MM.1S (cell line): ENCODE measurements around the gene ZNF664.

ENCODE experiments used
- DNase-seq: peaks from one replicate; pipeline ENCODE4 v3.0.0-alpha.2; 2015
- H2AFZ ChIP-seq: fragments of 300-600 bp; sonication (generic); 2 replicates; pipeline ENCODE4 v1.6.0; 2016; ENCODE audit warnings: antibody characterized with exemption, low read length
- H3F3A ChIP-seq: fragments of 300-600 bp; sonication (generic); 2 replicates; pipeline ENCODE4 v1.6.1; 2016; ENCODE audit warnings: mild to moderate bottlenecking, antibody characterized with exemption, low read length, moderate library complexity, mixed read lengths; ENCODE audit not compliant: insufficient read depth
- H3K27ac ChIP-seq: fragments of 300-600 bp; sonication (generic); 2 replicates; pipeline ENCODE4 v1.5.1; 2016; ENCODE audit warnings: mild to moderate bottlenecking, low read length
- H3K27me3 ChIP-seq: fragments of 300-600 bp; sonication (generic); replicated peaks from 2 replicates; pipeline ENCODE4 v1.6.0; 2016; ENCODE audit warnings: low read length; ENCODE audit not compliant: insufficient read depth
- H3K36me3 ChIP-seq: fragments of 300-600 bp; sonication (generic); replicated peaks from 2 replicates; pipeline ENCODE4 v1.6.1; 2016; ENCODE audit warnings: mild to moderate bottlenecking, low read length, mixed read lengths; ENCODE audit not compliant: insufficient read depth
- H3K4me1 ChIP-seq: fragments of 300-600 bp; sonication (generic); 2 replicates; pipeline ENCODE4 v1.6.1; 2016; ENCODE audit warnings: low read length, mixed read lengths
- H3K4me2 ChIP-seq: fragments of 300-600 bp; sonication (generic); 2 replicates; pipeline ENCODE4 v1.6.0; 2016; ENCODE audit warnings: low read depth, low read length
- H3K4me3 ChIP-seq: fragments of 300-600 bp; sonication (generic); 2 replicates; pipeline ENCODE4 v1.5.1; 2016; ENCODE audit warnings: low read length, mixed read lengths
- H3K79me2 ChIP-seq: fragments of 300-600 bp; sonication (generic); 2 replicates; pipeline ENCODE4 v1.6.1; 2016; ENCODE audit warnings: mixed run types, low read length, mixed read lengths
- H3K9ac ChIP-seq: fragments of 300-600 bp; sonication (generic); 2 replicates; pipeline ENCODE4 v1.6.1; 2016; ENCODE audit warnings: low read length, mixed read lengths
- H3K9me2 ChIP-seq: fragments of 300-600 bp; sonication (generic); replicated peaks from 2 replicates; pipeline ENCODE4 v1.6.1; 2016; ENCODE audit warnings: mild to moderate bottlenecking, low read length, mixed read lengths; ENCODE audit not compliant: insufficient read depth
- H3K9me3 ChIP-seq: fragments of 300-600 bp; sonication (generic); replicated peaks from 2 replicates; pipeline ENCODE4 v1.6.1; 2016; ENCODE audit warnings: mild to moderate bottlenecking, low read length, mixed read lengths; ENCODE audit not compliant: insufficient read depth
- H4K20me1 ChIP-seq: fragments of 300-600 bp; sonication (generic); 2 replicates; pipeline ENCODE4 v1.6.1; 2016; ENCODE audit warnings: mild to moderate bottlenecking, low read length, moderate library complexity, mixed read lengths; ENCODE audit not compliant: insufficient read depth
- EZH2 ChIP-seq: fragments of 300-600 bp; sonication (generic); optimal IDR thresholded peaks from 2 replicates; pipeline ENCODE3; 2017; ENCODE audit warnings: low read depth, mild to moderate bottlenecking, antibody characterized with exemption, low read length, mixed read lengths
- EZH2phosphoT487 ChIP-seq: fragments of 300-600 bp; sonication (generic); IDR thresholded peaks from 2 replicates; pipeline ENCODE4 v1.6.1; 2018; ENCODE audit warnings: antibody characterized with exemption, low read length
- TF ChIP-seq, protein P1 (sequence below): fragments of 300-600 bp; sonication (generic); IDR thresholded peaks from 2 replicates; pipeline ENCODE4 v1.5.1; 2016; ENCODE audit warnings: antibody characterized with exemption, low read length, mixed read lengths

ZNF664 gene

DNA sequence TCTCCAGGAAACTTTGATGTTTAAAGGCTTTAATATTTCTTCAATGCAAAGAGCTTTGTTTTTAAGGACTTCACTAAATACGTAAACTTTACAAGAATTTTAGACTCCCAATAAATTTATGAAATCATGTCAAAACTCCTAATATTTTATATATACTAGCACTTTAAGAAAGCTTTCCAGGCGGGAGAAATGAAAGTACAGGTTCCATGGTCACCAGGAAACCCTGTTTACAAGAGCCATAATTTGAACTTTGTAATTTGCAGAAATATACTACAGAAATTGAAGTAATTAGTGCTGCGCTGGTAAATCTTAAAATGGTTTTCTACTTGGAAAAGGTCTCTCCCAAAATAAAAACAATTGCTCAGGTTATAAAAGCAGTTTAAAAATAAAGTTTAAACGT, 9.2 kb upstream of the ZNF664 start:
- Histone ChIP-seq H3K9me3 (no peaks in the 10 kb centered on the region), H3K4me2 (no peak overlapping the region), H3K79me2 (no peaks in the 10 kb centered on the region), H4K20me1 (no peaks in the 10 kb centered on the region), H3K36me3 (no peaks in the 10 kb centered on the region), H3K4me1 (no peaks in the 10 kb centered on the region), H3K27ac (no peak overlapping the region), H3K27me3 (no peaks in the 10 kb centered on the region), H3K4me3 (no peak overlapping the region), H3K9me2 (no peaks in the 10 kb centered on the region), H2AFZ (no peak overlapping the region), H3F3A (no peaks in the 10 kb centered on the region), H3K9ac (no peak overlapping the region)
- no peak for DNase-seq
- TF ChIP-seq EZH2phosphoT487 (no peak), EZH2 (no peak)
- TF ChIP-seq, protein P1, sequence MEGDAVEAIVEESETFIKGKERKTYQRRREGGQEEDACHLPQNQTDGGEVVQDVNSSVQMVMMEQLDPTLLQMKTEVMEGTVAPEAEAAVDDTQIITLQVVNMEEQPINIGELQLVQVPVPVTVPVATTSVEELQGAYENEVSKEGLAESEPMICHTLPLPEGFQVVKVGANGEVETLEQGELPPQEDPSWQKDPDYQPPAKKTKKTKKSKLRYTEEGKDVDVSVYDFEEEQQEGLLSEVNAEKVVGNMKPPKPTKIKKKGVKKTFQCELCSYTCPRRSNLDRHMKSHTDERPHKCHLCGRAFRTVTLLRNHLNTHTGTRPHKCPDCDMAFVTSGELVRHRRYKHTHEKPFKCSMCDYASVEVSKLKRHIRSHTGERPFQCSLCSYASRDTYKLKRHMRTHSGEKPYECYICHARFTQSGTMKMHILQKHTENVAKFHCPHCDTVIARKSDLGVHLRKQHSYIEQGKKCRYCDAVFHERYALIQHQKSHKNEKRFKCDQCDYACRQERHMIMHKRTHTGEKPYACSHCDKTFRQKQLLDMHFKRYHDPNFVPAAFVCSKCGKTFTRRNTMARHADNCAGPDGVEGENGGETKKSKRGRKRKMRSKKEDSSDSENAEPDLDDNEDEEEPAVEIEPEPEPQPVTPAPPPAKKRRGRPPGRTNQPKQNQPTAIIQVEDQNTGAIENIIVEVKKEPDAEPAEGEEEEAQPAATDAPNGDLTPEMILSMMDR = no peak

DNA sequence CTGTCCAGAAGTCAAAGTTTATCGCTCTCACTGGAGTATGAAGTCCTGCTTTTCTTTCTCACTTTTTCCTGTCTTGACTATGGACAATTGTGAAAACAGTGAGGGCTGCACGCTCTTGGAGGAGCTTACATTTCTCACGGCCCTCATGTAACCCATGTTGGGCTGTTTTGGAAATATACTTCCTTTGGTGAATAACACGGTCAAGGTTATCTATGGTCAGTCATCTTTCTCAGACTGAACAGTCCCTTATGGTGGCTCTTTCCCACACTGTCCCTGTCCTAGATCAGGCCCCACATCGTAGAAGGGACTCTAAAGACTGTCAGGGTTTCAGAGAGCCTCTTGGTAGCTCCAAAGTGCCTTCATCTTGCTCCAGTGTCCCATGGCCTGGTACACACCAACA, 7.6 kb upstream of the ZNF664 start:
- H2AFZ ChIP-seq = no peak overlapping the region
- TF ChIP-seq, protein P1 = no peak
- TF ChIP-seq EZH2phosphoT487 = no peak
- H3F3A ChIP-seq = no peaks in the 10 kb centered on the region
- no peak overlapping the region for H3K9ac ChIP-seq
- no peak overlapping the region for H3K4me3 ChIP-seq
- no peaks in the 10 kb centered on the region for H3K9me3 ChIP-seq
- no peaks in the 10 kb centered on the region for H3K9me2 ChIP-seq
- no peaks in the 10 kb centered on the region for H3K36me3 ChIP-seq
- H3K27ac ChIP-seq = no peak overlapping the region
- H3K79me2 ChIP-seq = peaks cover 2% of the 10 kb centered on the region; the same call in 1 of the 2 replicates
- no peak overlapping the region for H3K4me2 ChIP-seq
- no peak for DNase-seq
- H3K27me3 ChIP-seq = no peaks in the 10 kb centered on the region
- no peaks in the 10 kb centered on the region for H4K20me1 ChIP-seq
- no peaks in the 10 kb centered on the region for H3K4me1 ChIP-seq

GRCh38 chr12:123966596-123966995, 6.4 kb upstream of the ZNF664 start:
- Histone ChIP-seq H3K27ac (no peak overlapping the region), H4K20me1 (no peaks in the 10 kb centered on the region), H3K79me2 (peaks cover 6% of the 10 kb centered on the region; the same call in 1 of the 2 replicates), H3K4me2 (no peak overlapping the region), H3K9ac (no peak overlapping the region), H3K27me3 (no peaks in the 10 kb centered on the region), H3K4me3 (no peak overlapping the region), H2AFZ (no peak overlapping the region), H3K36me3 (no peaks in the 10 kb centered on the region), H3K9me3 (no peaks in the 10 kb centered on the region), H3F3A (peaks cover 6% of the 10 kb centered on the region; the same call in 1 of the 2 replicates), H3K4me1 (no peaks in the 10 kb centered on the region), H3K9me2 (no peaks in the 10 kb centered on the region)
- DNase-seq = no peak
- TF ChIP-seq, protein P1 = no peak
- no peak for TF ChIP-seq EZH2phosphoT487
- TF ChIP-seq EZH2 = no peak
